Subcutaneous abdominal adipose tissue (tissue), 5 donors: ENCODE measurements around the gene TMX3.

Experiments used
- H3K27ac ChIP-seq: one replicate; pipeline ENCODE4 v1.7.0; 2013; ENCODE audit warnings: low read depth, mild to moderate bottlenecking, inconsistent platforms, low read length, moderate library complexity
- H3K27me3 ChIP-seq, 5 donors: one replicate each; pipeline ENCODE4 v1.7.0; 2013; ENCODE audit warnings: low read length in 5 of 5, inconsistent platforms in 1 of 5; ENCODE audit not compliant: control insufficient read depth in 5 of 5, insufficient read depth in 4 of 5
- H3K36me3 ChIP-seq, 5 donors: one replicate each; pipeline ENCODE4 v1.7.0; 2013; ENCODE audit warnings: low read length in 5 of 5; ENCODE audit not compliant: control insufficient read depth in 5 of 5, insufficient read depth in 5 of 5
- H3K4me1 ChIP-seq, 5 donors: one replicate each; pipeline ENCODE4 v1.7.0; 2013; ENCODE audit warnings: low read length in 5 of 5, mild to moderate bottlenecking in 3 of 5, moderate library complexity in 1 of 5; ENCODE audit not compliant: control insufficient read depth in 5 of 5, insufficient read depth in 5 of 5
- H3K4me3 ChIP-seq, 5 donors: one replicate each; pipeline ENCODE4 v1.7.0; 2013; ENCODE audit warnings: low read length in 5 of 5, low read depth in 1 of 5
- H3K9ac ChIP-seq, 5 donors: one replicate each; pipeline ENCODE4 v1.7.0; 2013; ENCODE audit warnings: low read length in 5 of 5, mild to moderate bottlenecking in 4 of 5, moderate library complexity in 3 of 5
- H3K9me3 ChIP-seq, 5 donors: one replicate each; pipeline ENCODE4 v1.7.0; 2013; ENCODE audit warnings: low read length in 5 of 5; ENCODE audit not compliant: control insufficient read depth in 5 of 5
- donor health status: healthy.
- donor health status: healthy.
- donor health status: healthy.
- donor health status: healthy.
- donor health status: healthy.

The TMX3 gene, protein sequence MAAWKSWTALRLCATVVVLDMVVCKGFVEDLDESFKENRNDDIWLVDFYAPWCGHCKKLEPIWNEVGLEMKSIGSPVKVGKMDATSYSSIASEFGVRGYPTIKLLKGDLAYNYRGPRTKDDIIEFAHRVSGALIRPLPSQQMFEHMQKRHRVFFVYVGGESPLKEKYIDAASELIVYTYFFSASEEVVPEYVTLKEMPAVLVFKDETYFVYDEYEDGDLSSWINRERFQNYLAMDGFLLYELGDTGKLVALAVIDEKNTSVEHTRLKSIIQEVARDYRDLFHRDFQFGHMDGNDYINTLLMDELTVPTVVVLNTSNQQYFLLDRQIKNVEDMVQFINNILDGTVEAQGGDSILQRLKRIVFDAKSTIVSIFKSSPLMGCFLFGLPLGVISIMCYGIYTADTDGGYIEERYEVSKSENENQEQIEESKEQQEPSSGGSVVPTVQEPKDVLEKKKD

DNA sequence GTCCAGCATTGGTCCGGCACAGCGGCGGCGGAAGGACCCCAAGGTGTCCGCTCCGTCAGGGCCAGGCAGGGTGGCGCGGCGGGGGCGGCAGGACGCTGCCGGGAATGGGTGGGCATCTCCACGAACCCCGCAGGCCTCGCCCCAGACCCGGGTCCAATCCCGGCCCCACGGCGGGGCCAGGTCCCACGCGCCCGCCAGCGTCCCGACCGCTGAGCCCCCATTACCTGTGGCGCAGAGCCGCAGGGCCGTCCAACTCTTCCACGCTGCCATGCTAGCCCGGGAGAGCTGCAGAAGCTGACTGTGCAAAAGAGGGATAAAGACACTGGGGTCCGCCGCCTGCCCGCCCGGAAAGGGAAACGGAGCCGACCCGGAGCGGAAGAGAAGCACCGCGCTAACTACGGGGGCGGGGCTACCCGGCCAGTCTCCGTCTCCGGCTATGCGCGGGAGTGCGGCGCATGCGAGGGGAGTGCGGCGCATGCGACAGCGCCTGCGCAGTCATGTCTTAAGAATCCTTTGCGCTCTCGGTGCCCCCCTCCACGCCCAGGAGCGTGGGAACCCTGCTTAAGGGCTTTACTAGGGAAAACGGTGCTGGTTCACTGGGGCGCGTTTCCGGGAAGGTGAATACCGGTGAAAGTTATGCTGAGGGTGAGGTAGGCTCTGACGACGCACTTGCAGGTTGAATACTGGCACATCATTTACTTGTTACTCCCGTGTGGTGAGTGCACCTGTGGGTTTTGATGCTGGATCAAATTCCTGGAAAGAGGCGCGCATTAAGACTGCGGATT is at the start of gene TMX3:
TSS of gene TMX3 (minus strand) at position 397 of the 785 bp plus-strand sequence. CDS start at position 270, 127 bp downstream.
- H3K4me1 ChIP-seq: peaks cover 3 to 27% (median 23%) of the 10 kb centered on the region in 5 donors
- H3K9ac ChIP-seq: peak within 1 kb of the TSS; percentile 87 to 97 (median 89)
- peak within 1 kb of the TSS; percentile 92 to 99 (median 99) for H3K4me3 ChIP-seq
- H3K9me3 ChIP-seq: no peaks in the 10 kb centered on the region
- H3K27ac ChIP-seq: peak within 1 kb of the TSS; percentile 70
- peaks cover 17 to 23% (median 18%) of the 10 kb centered on the region in 5 donors for H3K36me3 ChIP-seq
- H3K27me3 ChIP-seq: peaks cover 0 to 3% (median 0%) of the 10 kb centered on the region in 5 donors

GRCh38 chr18:68764016-68764415 is 49.1 kb upstream of the TMX3 start:
- Histone ChIP-seq H3K36me3 (no peaks in the 10 kb centered on the region), H3K9me3 (peaks cover 3 to 7% (median 5%) of the 10 kb centered on the region in 5 donors), H3K27ac (no peak overlapping the region), H3K27me3 (no peaks in the 10 kb centered on the region), H3K4me3 (no peak overlapping the region), H3K4me1 (no peaks in the 10 kb centered on the region), H3K9ac (no peak overlapping the region)

DNA sequence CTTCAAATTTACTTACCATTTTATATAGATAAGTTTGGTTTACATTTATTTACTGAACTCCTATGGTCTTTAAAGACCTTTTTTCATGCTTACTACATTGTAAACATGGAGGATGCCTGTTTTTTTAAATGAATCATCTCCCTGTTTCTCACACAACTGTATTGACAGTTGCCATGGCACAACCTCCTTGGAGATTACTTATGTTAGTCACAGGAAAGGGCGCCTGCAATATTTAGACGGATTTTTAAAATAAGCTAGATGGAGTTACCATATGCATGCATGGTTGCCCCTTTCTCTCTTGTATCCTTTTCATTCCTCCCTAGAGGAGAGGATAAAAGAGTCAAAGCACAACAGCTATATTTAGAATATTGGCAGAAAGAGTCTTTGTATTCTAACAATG is 48.2 kb upstream of the TMX3 start:
- no peak overlapping the region for H3K4me3 ChIP-seq
- H3K9ac ChIP-seq: no peak overlapping the region

DNA sequence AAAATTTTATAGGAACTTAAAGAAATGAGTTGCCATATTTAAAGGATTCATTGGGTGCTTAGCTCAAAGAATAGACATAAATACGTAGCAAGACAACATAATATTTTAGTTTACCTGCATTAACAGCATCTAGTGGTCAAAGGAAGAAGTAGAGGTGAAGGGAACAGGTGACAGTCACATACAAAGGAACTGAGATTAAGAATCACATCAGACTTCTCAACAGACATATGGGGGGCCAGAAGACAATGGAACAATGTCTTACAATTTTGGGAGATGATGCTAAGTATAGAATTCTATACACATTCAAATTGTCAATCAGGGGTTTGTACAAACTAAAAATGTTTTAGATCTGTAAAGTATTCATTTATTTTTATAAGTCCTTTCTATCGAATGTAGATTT is 44.4 kb upstream of the TMX3 start:
- Histone ChIP-seq H3K9ac (no peak overlapping the region), H3K27me3 (no peaks in the 10 kb centered on the region), H3K27ac (no peak overlapping the region), H3K4me3 (no peak overlapping the region), H3K9me3 (peaks cover 3 to 7% (median 5%) of the 10 kb centered on the region in 5 donors), H3K4me1 (no peaks in the 10 kb centered on the region), H3K36me3 (no peaks in the 10 kb centered on the region)

More for the DNA sequence above, 48.2 kb upstream of the TMX3 start:
- no peaks in the 10 kb centered on the region for H3K27me3 ChIP-seq
- no peaks in the 10 kb centered on the region for H3K36me3 ChIP-seq
- H3K27ac ChIP-seq: no peak overlapping the region
- no peaks in the 10 kb centered on the region for H3K4me1 ChIP-seq
- peaks cover 3 to 7% (median 5%) of the 10 kb centered on the region in 5 donors for H3K9me3 ChIP-seq

DNA sequence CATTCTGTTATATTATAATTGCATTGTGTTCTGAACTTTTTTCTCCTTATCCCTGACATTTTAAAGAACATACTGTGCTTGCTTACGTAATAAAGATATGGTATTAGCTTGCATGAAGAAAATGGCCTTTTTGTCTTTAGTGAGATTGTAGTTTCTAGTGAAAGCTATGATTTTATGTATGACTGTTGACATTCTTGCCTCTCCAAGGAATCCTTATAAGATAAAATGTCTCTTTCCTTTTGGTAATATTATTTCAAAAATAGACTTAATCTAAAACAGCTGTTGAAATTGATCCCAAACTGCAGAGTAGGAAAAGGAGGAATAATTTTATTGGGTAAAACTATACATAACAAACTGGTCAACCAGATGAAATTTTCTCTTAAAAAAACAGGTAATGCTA is 42.2 kb upstream of the TMX3 start:
- Histone ChIP-seq H3K9me3 (peaks cover 3 to 7% (median 5%) of the 10 kb centered on the region in 5 donors), H3K9ac (no peak overlapping the region), H3K4me3 (no peak overlapping the region), H3K27me3 (no peaks in the 10 kb centered on the region), H3K27ac (no peak overlapping the region), H3K36me3 (no peaks in the 10 kb centered on the region), H3K4me1 (no peaks in the 10 kb centered on the region)

DNA sequence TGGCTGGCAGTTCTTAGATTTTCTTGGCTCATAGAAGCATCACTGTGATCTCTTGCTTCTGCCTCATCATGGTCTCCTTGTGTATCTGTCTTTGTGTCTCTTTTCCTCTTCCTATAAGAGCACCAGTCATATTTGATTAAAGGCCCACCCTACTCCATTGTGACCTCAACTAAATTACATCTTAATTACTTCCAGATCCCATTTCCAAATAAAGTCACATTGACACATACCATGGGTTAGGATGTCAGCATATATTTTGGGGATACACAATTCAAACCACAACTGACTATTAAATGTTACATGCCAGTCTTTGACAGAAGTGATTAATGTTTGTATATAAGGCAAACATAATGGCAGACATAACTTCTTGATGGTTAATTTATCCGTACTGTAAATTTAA is 27.3 kb upstream of the TMX3 start:
- no peaks in the 10 kb centered on the region for H3K36me3 ChIP-seq
- H3K9ac ChIP-seq: no peak overlapping the region
- no peaks in the 10 kb centered on the region for H3K27me3 ChIP-seq
- H3K27ac ChIP-seq: no peak overlapping the region
- no peaks in the 10 kb centered on the region for H3K9me3 ChIP-seq
- no peak overlapping the region for H3K4me3 ChIP-seq
- no peaks in the 10 kb centered on the region for H3K4me1 ChIP-seq

DNA sequence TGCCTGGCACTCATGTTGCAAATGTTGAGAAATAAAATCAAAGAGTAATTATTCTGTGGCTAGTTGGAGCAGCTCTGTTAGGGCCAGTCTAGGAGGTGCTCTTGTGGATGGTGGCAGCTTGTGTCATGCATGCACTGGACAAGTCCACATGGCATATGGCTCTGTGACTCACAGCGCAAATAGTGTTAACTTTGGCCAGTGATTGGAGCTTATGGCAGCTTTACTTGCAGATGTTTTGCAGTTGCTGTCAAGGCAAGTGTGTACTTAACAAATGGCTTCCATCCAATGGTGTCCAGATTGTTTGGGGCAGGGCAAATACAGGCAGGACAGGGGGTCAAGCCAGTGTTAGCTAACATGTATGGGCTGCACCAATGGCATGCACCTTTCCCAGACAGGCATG is 26.1 kb upstream of the TMX3 start:
- no peaks in the 10 kb centered on the region for H3K9me3 ChIP-seq
- no peak overlapping the region for H3K9ac ChIP-seq
- H3K36me3 ChIP-seq: no peaks in the 10 kb centered on the region
- no peak overlapping the region for H3K4me3 ChIP-seq
- H3K27ac ChIP-seq: no peak overlapping the region
- H3K4me1 ChIP-seq: no peaks in the 10 kb centered on the region
- H3K27me3 ChIP-seq: no peaks in the 10 kb centered on the region

GRCh38 chr18:68739462-68739861 is 24.6 kb upstream of the TMX3 start:
- no peak overlapping the region for H3K27ac ChIP-seq
- no peak overlapping the region for H3K9ac ChIP-seq
- H3K36me3 ChIP-seq: no peaks in the 10 kb centered on the region
- H3K4me1 ChIP-seq: peaks cover 0 to 5% (median 0%) of the 10 kb centered on the region in 5 donors
- no peaks in the 10 kb centered on the region for H3K27me3 ChIP-seq
- H3K9me3 ChIP-seq: no peaks in the 10 kb centered on the region
- H3K4me3 ChIP-seq: no peak overlapping the region

DNA sequence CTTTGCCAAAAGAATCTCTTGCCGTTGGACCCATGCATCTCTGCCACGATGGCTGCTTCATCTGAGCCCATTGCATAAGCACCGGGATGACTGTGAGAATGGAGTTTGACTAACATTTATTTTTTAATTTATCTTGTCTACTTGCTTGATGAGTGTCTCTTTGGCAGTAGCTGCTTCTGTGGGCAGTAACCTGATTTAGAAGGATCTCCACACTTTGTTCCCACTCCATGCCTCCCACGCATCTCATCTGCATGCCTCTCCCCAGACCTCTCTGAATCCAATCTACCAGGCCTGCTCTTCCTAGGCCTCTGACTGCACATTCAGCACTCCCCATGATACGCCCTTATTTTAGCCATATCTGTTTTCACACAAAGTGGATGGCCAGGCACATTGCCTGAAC is 23.7 kb upstream of the TMX3 start:
- H3K27ac ChIP-seq: no peak overlapping the region
- H3K27me3 ChIP-seq: no peaks in the 10 kb centered on the region
- no peaks in the 10 kb centered on the region for H3K36me3 ChIP-seq
- no peaks in the 10 kb centered on the region for H3K9me3 ChIP-seq
- no peak overlapping the region for H3K4me3 ChIP-seq
- no peak overlapping the region for H3K9ac ChIP-seq
- H3K4me1 ChIP-seq: peaks cover 0 to 5% (median 0%) of the 10 kb centered on the region in 5 donors
